ENCODE measurements around the gene ZNF836.
A peak's percentile ranks its signal among the peaks of the same experiment; 100 is the strongest.
"Not testable (repeated sequence)": the region's sequence is repeated elsewhere in the genome, so short reads cannot be mapped to it uniquely, and the experiment has no call there.

ZNF836 gene
- 8.7 to 12.1 reads per million in 2 donors for total RNA-seq

DNA sequence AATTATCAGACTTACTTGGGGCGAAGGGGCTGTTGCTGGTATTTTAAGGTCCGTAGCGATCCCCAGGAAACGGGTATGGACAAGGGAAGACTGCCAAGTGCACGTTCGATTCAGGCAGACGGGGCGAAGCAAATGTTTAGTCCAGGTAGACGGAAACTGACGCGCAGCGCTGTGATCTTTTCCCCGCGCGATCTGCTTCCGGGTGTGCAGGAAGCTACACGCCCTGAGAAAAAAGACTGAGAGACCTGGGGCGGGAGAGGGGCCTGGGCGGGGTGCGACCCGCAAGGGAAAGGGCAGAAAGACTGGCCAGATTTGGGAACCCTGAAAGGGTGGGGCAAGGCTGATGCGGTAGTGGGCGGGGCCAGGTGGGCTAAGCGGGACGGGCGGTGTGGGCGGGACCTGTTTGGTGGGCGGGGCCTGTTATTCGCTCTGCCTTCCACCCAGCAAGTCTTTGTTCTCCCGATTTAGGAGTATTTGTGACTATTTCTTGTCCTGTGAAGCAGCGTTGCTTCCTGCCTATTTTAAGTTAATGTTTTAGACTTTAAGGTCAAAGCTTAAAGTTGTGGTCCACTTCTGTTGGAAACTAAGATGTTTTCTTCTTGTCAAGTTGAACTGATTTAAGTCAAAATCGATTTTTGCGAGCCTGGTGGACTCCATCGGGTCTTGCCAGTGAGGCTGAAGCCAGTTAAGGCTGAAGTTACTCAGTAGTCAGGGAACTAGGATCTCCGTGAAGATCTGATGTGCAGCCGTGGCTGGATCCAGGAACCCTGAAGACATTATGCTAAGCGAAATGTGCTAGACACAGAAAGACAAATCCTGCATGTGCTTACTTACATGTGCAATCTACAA lies at the start of gene ZNF836:
Gene ZNF836 (minus strand): TSS at position 301 of the 849 bp plus-strand sequence. CDS start 3,549 bp downstream, outside the sequence.
- peak; percentile 77 to 89 (median 88) for DNase-seq

DNA sequence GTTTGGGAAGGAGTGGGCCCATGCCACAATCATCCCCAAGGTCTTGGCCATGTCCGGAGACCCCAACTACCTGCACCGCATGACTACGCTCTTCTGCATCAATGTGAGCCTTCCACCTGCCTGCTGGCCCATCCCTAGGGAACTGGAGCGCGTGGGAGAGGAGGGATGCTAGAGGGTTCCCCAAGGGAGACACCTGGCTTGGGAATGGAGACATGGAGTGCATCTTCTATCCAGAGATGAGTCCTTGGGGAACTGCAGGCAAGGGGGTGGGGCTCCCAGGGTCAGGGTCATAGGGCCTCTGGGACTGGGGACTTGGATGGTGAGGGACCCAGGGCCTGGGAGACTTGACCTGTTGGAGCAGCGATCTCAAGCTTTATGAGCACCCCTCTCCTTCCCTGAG lies 49.6 kb upstream of the ZNF836 start:
- DNase-seq = no peak

DNA sequence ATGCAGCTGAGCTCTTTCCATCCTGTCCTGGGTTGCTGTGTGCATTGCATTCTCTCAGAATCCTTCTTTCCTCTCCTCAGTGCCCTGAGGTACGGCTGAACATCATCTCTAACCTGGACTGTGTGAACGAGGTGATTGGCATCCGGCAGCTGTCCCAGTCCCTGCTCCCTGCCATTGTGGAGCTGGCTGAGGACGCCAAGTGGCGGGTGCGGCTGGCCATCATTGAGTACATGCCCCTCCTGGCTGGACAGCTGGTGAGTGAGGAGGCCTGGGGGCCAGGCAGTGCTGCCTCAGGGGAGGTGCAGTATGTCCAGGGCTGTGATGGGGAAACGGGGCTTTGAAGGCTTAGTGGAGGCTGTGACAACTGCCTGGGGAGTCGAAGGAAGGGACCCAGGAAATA lies 48.2 kb upstream of the ZNF836 start:
- no peak for DNase-seq

DNA sequence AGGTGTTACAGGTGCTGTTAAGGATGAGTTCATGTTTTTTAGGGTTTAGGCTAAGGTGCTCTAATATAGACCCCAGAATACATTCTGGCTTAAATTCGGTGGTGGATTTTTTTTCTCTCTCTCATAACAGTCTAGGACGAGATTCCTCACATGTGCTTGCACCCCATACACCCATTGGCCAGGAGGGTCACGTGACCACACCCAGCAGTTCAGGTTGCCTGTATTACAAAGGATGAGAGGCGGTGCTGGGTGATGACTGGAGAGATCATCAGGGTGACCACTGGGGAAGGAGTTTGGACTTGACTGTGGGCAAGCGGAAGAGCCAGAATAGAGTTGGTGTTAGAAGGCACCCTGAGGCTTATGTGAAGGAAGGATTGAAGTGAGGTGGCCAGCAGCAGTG lies 46.2 kb upstream of the ZNF836 start:
- DNase-seq = no peak

DNA sequence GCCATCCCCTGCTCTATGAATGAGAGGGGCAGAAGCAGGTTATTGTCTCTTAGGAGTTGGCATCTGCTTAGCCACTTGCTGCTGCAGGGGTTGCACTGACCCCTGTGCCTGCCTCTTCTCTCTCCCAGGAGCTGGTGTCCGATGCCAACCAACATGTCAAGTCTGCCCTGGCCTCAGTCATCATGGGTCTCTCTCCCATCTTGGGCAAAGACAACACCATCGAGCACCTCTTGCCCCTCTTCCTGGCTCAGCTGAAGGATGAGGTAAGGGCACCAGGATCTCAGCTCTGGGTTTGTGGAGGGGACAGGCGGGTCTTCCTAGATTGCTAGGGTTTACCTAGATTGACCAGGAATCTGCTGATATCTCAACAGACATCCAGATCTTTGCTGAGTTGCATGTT lies 45.0 kb upstream of the ZNF836 start:
- no peak for DNase-seq

DNA sequence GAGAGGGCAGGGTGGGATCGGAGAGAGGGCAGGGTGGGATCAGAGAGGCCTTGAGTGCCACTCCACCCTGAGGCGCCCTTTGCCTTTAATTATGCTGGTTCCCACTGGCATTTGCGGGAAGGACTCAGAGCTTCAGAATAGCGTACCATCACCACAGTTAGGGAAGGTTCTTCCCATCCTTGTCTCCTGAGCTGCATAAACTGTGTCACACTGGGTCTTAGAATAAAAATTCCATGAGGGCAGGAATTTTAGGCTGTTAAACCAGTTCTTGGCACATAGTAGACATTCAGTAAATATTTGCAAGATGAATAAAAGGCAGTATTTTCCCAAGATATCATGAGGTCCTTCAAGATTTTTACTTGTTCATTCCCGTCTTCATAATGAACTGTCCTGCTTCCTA lies 42.8 kb upstream of the ZNF836 start:
- no peak for DNase-seq

DNA sequence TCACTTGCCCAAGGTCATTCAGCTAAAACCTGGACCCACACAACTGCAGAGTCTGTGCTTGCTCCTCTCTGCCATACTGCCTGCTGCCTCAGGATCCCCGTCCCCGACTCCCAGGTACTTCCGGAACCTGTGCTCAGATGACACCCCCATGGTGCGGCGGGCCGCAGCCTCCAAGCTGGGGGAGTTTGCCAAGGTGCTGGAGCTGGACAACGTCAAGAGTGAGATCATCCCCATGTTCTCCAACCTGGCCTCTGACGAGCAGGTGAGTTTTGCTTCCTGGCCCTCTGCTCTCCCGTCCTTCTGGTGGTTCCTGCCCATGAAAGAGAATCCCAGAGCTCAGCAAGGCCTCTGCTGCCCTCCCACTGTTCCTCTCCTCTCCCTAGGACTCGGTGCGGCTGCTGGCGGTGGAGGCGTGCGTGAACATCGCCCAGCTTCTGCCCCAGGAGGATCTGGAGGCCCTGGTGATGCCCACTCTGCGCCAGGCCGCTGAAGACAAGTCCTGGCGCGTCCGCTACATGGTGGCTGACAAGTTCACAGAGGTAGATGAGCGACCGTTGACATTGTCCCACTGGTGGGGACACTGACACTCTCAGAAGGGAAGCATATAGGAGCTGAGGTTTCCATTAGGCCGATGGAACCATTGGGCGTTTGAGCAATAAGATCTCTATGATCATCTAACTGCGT lies 41.3 kb upstream of the ZNF836 start:
- DNase-seq = no peak

DNA sequence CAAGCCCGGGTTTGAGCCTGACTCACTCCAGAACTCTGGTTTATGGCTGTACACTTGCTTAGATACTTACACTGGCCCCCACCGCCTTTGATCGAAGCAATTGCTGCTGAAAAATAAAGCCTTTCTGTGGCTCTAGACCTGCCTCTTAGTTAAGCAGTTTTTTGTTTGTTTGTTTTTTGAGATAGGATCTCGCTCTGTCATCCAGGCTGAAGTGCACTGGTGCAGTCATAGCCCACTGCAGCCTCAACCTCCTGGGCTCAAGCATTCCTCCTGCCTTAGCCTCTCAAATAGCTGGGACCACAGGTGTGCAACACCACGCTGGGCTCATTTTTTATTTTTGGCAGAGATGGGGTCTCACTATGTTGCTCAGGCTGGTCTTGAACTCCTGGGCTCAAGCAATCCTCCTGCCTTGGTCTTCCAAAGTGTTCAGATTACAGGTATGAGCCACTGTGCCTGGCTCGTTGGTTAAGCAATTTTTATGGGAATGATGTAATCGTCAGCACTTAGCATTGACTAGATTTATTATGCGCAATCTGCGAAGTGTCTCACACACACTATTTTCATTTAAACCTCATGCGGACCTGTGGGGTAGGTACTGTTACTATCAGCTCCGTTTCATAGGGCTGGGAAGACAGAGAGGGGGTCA lies 40.6 kb upstream of the ZNF836 start:
- DNase-seq = no peak

DNA sequence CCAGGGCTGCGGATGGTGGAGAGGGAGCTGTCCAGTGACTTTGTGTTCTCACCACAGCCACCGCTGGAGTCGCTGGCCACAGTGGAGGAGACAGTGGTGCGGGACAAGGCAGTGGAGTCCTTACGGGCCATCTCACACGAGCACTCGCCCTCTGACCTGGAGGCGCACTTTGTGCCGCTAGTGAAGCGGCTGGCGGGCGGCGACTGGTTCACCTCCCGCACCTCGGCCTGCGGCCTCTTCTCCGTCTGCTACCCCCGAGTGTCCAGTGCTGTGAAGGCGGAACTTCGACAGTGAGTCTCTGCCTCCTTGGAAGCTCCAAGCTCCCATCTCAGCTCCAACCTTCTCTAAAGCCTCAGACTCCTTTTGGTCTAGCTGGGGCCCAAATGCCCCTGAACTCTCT lies 39.8 kb upstream of the ZNF836 start:
- DNase-seq = no peak

DNA sequence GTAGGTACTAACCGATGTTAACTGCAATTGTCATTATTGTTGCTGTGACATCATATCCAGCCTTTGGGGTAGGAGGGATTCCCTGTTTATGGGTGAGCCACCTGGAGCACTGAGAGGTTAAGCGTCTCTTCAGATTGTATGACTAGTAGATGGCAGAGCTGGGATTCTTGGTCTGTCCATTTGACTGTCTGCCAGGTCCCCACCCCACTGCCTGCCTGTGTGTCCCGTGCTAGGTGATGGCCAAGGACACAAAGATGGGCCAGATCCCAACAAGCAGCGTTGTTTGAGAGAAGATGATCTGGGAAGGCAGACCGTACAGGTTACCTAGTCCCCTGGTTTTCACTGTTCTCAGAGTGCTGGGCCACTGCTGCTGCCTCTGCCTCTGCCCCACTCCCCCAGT lies 35.1 kb upstream of the ZNF836 start:
- DNase-seq = no peak

DNA sequence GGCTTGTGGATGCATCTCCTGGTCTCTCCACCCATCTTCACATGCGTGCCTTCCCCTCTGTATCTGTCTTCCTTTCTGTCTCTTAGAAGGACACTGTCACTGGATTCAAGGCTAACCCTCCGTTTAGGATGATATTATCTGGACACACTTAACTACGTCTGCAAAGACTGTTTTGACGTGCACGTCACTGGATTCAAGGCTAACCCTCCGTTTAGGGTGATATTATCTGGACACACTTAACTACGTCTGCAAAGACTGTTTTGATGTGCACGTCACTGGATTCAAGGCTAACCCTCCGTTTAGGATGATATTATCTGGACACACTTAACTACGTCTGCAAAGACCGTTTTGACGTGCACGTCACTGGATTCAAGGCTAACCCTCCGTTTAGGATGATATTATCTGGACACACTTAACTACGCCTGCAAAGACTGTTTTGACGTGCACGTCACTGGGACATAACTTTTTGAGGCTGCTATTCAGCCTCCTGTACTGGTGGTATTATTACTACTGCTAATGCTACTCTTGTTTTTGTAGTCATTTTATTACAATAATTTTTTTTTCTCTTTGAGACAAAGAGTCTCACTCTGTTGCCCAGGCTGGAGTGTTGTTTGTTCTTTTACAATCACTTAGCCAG lies 29.5 kb upstream of the ZNF836 start:
- DNase-seq = not testable (repeated sequence)

DNA sequence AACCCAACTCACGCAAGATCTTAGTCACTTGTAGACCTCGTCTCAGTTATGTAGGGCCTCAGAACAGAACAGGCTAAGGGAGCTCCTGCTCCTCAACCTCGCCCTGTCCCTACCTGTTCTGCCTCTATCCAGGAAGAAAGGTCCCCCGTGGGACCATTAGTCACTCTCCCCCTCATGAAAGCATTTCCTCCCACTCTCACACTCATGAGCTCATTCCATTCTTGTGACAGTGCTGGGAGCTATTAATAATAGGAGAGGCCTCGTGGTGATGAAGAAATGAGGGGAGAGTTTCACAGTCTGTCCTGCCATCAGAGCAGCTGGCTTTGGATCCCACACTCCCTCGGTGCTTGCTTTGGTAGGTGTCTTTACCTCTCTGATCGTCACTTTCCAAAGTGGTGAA lies 28.6 kb upstream of the ZNF836 start:
- DNase-seq = no peak

DNA sequence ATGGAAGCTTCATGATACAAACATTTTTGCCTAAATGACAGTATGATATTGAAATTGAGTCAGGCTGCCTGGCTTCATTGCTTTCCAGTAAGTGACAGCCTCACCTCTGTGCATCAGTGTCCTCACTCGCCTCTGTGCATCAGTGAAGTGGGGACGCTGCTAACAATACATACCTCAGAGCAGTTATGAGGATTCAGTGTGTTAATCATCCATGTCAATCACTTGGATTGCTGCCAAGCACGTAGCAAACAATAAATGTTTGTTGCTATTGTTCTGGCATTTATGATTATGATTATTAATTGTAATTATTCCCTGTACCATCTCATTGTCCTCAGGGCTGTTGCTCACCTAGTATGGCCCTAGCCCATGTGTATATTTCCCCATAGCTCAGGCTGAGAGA lies 27.3 kb upstream of the ZNF836 start:
- no peak for DNase-seq

DNA sequence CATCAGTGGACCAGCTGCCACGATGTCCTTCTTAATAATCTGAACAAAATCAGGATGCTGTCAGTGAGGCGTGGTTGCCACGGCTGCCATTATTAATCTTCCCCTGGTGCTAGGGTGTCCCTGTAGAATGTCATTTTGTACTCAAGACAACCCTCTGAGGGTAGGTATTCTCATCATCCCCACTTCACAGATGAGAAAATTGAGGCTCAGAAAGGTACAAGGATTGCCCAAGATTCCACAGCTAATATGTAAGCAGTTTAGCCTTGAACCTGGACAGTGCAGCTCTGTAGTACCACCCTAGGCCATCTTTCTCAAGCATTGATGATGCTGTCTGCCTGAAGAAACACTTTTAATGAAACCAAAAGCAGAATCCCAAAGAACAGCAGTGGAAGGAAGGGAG lies 26.5 kb upstream of the ZNF836 start:
- DNase-seq = no peak

DNA sequence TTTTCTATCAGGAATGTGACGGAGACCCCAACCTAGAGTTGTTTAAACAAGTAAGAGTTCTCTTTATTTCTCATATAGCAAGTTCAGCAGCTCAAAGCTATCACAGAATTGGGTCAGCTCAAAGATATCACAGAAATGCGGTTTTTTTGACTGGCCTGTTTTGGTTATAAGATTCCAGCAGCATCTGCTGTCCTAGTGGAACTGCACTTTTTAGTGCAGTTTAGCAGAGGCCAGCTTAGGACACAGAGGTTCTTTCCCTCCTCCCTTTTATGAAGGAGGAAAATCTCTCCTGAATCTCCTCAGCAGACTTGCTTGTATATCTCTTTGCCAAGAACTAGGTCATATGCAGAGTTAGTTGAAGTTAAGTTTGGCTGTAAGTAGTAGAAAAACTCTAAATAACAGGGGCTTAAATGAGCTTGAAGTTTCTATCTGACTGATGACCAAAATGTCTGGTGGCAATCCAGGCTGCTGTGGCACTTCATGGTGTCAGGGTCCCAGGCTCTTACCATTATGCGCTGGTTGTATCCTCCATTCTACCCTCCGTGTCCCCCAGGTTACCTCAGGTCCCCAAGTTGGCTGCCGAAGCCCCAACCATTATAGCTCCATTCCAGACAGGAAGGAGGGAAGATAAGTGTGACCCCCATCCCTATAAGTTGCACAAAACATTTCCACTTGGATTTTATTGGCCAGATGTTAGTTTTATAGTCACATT lies 25.0 kb upstream of the ZNF836 start:
- DNase-seq = no peak

DNA sequence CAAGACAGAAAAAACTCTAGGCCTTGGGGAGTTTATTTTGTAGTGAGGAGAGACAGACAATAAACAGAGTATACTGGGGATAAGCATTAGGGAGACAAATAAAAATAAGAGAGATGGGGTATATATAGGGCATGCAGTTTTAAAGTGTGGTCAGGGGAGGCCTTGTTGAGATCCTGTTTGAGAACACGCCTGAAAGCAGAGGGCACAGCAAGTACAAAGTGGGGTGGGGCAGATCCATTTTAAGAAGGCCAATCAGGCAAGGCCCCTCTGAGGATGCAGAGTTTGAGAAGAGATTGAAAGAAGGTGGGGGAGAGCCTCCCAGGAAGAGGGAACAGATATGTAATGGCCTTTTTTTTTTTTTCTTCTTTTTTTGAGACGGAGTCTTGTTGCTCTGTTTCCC lies 20.5 kb upstream of the ZNF836 start:
- no peak for DNase-seq

DNA sequence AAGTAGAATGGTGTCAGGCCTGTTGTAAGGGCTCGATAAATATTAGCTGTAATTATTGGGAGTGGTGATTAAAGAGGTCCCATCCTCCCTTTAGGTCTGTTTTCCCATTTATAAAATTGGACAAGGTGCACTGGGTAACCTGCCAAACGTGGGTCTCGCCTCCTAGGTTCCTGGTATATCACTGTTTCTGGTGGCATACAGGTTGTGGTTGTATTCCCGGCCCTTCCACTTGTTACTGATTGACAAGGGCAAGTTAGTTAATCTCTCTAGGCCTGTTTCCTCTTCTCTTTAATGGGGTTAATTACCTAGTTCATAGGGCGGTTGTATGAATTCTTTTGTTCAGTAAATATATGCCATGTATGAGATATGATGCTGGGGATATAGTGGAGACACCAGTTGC lies 20.0 kb upstream of the ZNF836 start:
- DNase-seq = no peak

DNA sequence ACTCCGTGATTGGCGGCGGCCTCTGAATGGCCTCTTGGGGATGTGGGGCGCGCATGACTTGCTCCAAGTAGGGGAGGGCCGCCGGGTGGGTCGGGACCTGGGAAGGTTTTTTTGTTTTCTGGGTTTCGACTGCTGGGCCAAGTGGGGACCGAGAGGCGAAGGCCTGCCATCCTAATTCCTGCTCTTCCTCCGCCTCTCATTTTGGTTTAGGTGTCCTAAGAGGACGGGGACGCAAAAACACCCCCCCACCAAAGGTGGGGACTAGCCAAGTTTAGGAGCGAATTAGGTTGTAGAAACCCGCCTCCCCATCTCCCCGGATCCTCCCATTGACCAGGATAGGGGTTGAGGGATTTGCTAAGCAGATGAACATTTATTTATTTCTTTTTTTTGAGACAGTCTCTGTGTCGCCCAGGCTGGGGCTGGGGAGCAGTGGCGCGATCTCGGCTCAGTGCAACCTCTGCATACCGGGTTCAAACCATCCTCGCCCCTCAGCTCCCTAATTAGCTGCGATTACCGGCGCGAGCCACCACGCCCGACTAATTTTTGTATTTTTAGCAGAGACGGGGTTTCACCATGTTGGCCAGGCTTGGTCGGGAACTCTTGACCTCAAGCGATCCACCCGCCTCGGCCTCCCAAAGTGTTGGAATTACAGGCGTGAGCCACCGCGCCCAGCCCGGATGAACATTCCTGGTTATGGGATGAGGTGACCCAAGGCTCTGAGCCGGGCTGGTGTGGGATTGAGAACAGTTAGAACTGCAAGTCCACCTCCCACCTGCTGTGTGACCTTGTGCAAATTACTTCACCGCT lies 19.3 kb upstream of the ZNF836 start:
- DNase-seq = peak in 1 of 5 experiments; percentile 43

DNA sequence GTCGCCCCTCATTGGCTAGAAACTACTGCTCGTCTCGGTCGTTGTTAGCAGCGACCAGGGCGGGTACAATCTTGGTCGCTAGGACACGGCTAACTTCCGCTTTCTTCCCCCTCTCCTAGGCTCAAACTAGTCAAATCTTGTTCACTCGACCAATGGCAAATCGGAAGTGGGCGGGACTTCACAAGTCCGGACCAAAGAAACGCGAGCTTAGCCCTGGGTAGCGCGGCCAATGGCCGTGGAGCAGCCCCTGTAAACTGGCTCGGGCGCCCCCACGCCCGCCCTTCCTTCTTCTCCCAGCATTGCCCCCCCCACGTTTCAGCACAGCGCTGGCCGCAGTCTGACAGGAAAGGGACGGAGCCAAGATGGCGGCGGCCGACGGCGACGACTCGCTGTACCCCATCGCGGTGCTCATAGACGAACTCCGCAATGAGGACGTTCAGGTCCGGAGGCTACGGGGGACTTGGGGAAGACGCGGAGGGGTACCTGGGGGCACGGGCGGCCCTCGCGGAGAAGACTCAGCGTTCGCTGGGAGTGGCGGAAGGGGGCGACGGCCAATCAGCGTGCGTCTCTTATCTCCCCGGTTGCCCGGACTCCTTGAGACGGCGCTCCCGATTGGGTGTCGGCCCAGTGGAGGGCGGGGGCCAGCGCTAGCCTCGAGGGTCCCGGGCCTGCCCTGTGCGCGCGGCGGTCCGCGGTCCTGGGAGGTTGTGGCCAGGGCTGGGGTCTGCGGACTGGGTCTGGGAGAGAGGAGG lies 18.5 kb upstream of the ZNF836 start, which contains the start of gene PPP2R1A:
Gene PPP2R1A (plus strand): TSS at position 318 of the 752 bp plus-strand sequence. CDS start 45 bp downstream, at position 363.
- DNase-seq = peak; percentile 91 to 100 (median 98)
